HepG2 (cell line): ENCODE results near the gene GPSM1. TPM values are rescaled to one million over a fixed set of nuclear protein-coding genes. Genes with fewer than 3 reads are reported as not detected.
A peak's percentile ranks its signal among the peaks of the same experiment; 100 is the strongest.

Experiments
- ATAC-seq: fragments of 200-7000 bp; cut with Tn5 transposase; 3 replicates; pipeline ENCODE4 v1.9.1; 2020; ENCODE audit warnings: mild to moderate bottlenecking, moderate library complexity
- BruUV-seq: library from RNA; stranded (reverse); fragments of 400-500 nt; replicated peaks from 2 replicates; lab custom pipeline; 2021; lab: Mats Ljungman, UMichigan
- CTCF ChIA-PET: fragments of 300-600 bp; formaldehyde crosslinking; extraction: SDS; loops from one replicate; lab custom pipeline; 2021; ENCODE audit warnings: low total read pairs, inconsistent platforms, low intra/inter-chr PET ratio; lab: Yijun Ruan, JAX
- POLR2A ChIA-PET: fragments of 350-600 bp; sonication (Branson Sonifier 250); formaldehyde crosslinking; loops from one replicate; lab custom pipeline; 2020; ENCODE audit warnings: antibody characterized with exemption, inconsistent platforms; lab: Yijun Ruan, JAX
- DNase-seq: peaks from one replicate; pipeline ENCODE4 v3.0.0-alpha.2; 2015; ENCODE audit warnings: low spot score
- FAIRE-seq: peaks from 3 replicates; lab custom pipeline; 2011; peaks lifted over from hg19 to GRCh38; lab: Jason Lieb, UNC
- H2AFZ ChIP-seq: one replicate; pipeline ENCODE4 v1.6.1; 2011; ENCODE audit warnings: low read length, inconsistent platforms
- H3K27ac ChIP-seq: fragments of 300-600 bp; 3 replicates; pipeline ENCODE4 v1.8.0; 2011; ENCODE audit warnings: mixed run types, mild to moderate bottlenecking, mixed read lengths, low read length, inconsistent platforms; ENCODE audit not compliant: insufficient read depth; ENCODE audit errors: extremely low read length
- H3K27me3 ChIP-seq, 2 experiments: fragments of 200-600 bp in 1 of 2; 2 replicates in 1 of 2; 3 replicates in 1 of 2; pipeline versions ENCODE4 v1.6.0 to v1.8.0; 2011; ENCODE audit warnings: low read length in 2 of 2, mild to moderate bottlenecking in 2 of 2, moderate library complexity in 2 of 2, inconsistent platforms in 1 of 2; ENCODE audit not compliant: insufficient read depth in 2 of 2, control insufficient read depth in 1 of 2
- H3K36me3 ChIP-seq, 2 experiments: fragments of 200-600 bp in 1 of 2; replicated peaks in 1 of 2; 2 replicates in 1 of 2; 3 replicates in 1 of 2; pipeline versions ENCODE4 v1.5.1 to v1.8.0; 2011; ENCODE audit warnings: low read length in 2 of 2, inconsistent platforms in 1 of 2; ENCODE audit not compliant: insufficient read depth in 2 of 2, control insufficient read depth in 1 of 2
- H3K4me1 ChIP-seq: 2 replicates; pipeline ENCODE4 v1.5.1; 2012; ENCODE audit warnings: low read length, inconsistent platforms; ENCODE audit not compliant: insufficient read depth
- H3K4me2 ChIP-seq: 2 replicates; pipeline ENCODE4 v1.6.0; 2011; ENCODE audit warnings: low read depth, low read length, inconsistent platforms
- H3K4me3 ChIP-seq, 3 experiments: fragments of 200-600 bp in 1 of 3; sonication (generic), shearing (Covaris generic) in 1 of 3; replicated peaks in 1 of 3; 2 replicates each; pipeline ENCODE4 v1.5.1; 2011 to 2016; ENCODE audit warnings: low read length in 3 of 3, inconsistent platforms in 2 of 3, low read depth in 2 of 3, mild to moderate bottlenecking in 2 of 3, control low read depth in 1 of 3, mixed read lengths in 1 of 3; ENCODE audit not compliant: insufficient read depth in 1 of 3
- H3K79me2 ChIP-seq: one replicate; pipeline ENCODE4 v1.6.1; 2011; ENCODE audit warnings: low read length, inconsistent platforms; ENCODE audit not compliant: insufficient read depth
- H3K9ac ChIP-seq: 2 replicates; pipeline ENCODE4 v1.6.0; 2011; ENCODE audit warnings: mild to moderate bottlenecking, low read depth, low read length, inconsistent platforms; ENCODE audit not compliant: insufficient read depth
- H3K9me3 ChIP-seq: 2 replicates; pipeline ENCODE4 v1.5.1; 2012; ENCODE audit warnings: mild to moderate bottlenecking, low read length
- H4K20me1 ChIP-seq: 2 replicates; pipeline ENCODE4 v1.6.0; 2011; ENCODE audit warnings: inconsistent platforms, mild to moderate bottlenecking, low read length, moderate library complexity; ENCODE audit not compliant: insufficient read depth
- AGO2 ChIP-seq: fragments of 200-400 bp; formaldehyde crosslinking; optimal IDR thresholded peaks from 2 replicates; pipeline ENCODE3; 2017; ENCODE audit warnings: mild to moderate bottlenecking, low read depth, low read length, moderate library complexity
- ESRRA ChIP-seq: sonication (generic); formaldehyde crosslinking; IDR thresholded peaks from 2 replicates; pipeline ENCODE4 v1.5.1; 2020; ENCODE audit warnings: mild to moderate bottlenecking, low read depth, missing genetic modification reagents
- RBFOX2 ChIP-seq: fragments of 200-400 bp; formaldehyde crosslinking; IDR thresholded peaks from 2 replicates; pipeline ENCODE4 v1.6.1; 2017; ENCODE audit warnings: low read depth, mild to moderate bottlenecking, low read length
- SMAD9 ChIP-seq: sonication (generic); formaldehyde crosslinking; IDR thresholded peaks from 2 replicates; pipeline ENCODE4 v1.5.1; 2020; ENCODE audit warnings: mild to moderate bottlenecking, missing genetic modification reagents
- ZC3H13 ChIP-seq: sonication (generic); formaldehyde crosslinking; IDR thresholded peaks from 2 replicates; pipeline ENCODE4 v1.8.1; 2023; ENCODE audit warnings: mild to moderate bottlenecking, missing genetic modification reagents, moderate library complexity
- ZFP1 ChIP-seq: IDR thresholded peaks from 2 replicates; pipeline ENCODE4 v1.6.1; 2016
- ZNF619 ChIP-seq: sonication (generic); formaldehyde crosslinking; IDR thresholded peaks from 2 replicates; pipeline ENCODE4 v1.4.0; 2020; ENCODE audit warnings: mild to moderate bottlenecking, missing genetic modification reagents
- WGBS: methylation state at CpG from one replicate; pipeline ENCODE4 v1.1.6; 2017; ENCODE audit warnings: low lambda C conversion rate; 5-methylcytosine and 5-hydroxymethylcytosine counted together
- in situ Hi-C: cut with HindIII; loops from 2 replicates; pipeline ENCODE4 v1.10.0; 2017; ENCODE audit warnings: low pct_unique_long_range_greater_than_20kb; ENCODE audit not compliant: extremely low pct_ligation_motif_present
- intact Hi-C: fragments of 100-400 bp; cut with micrococcal nuclease; formaldehyde crosslinking; loops from one replicate; pipeline ENCODE4 v1.10.0; 2022; ENCODE audit not compliant: unreplicated experiment
- polyA plus RNA-seq, 8 experiments: library from polyadenylated mRNA; depleted of rRNA in 3 of 8; stranded (reverse) in 7 of 8; unstranded in 1 of 8; fragments of >200 nt; fragmentation: Illumina TruSeq in 4 of 8; extraction: Trizol in 4 of 8; gene quantifications; 2 replicates each; pipeline versions ENCODE4 v1.2.1 to v1.2.3, GENCODE V29; 2011 to 2016; ENCODE audit warnings: low read depth in 4 of 8, missing spikeins in 1 of 8, mixed read lengths in 1 of 8; ENCODE audit not compliant: insufficient read depth in 1 of 8
- total RNA-seq, 5 experiments: library from RNA; depleted of rRNA; stranded (reverse); fragments of >200 nt; fragmentation: Illumina TruSeq; extraction: Trizol; gene quantifications; 2 replicates each; pipeline ENCODE4 v1.2.3, GENCODE V29; 2016; ENCODE audit warnings: low read depth in 1 of 5
- TF ChIP-seq, protein P1 (sequence below): sonication (generic); formaldehyde crosslinking; IDR thresholded peaks from 2 replicates; pipeline ENCODE4 v1.5.0; 2020; ENCODE audit warnings: mild to moderate bottlenecking, missing genetic modification reagents

Gene GPSM1
- total and polyA plus RNA-seq, 2 of the 13 experiments (the other 11 are each of a cell fraction or from before 2014, with no cell fraction given), result 1.0 to 2.4 TPM

GRCh38 chr9:136367296-136368145 is 40.2 kb downstream of the GPSM1 start:
- Histone ChIP-seq H3K36me3 (peaks cover 0 to 2% of the 10 kb centered on the region in 2 experiments; a peak in 1 of 5 replicates), H3K4me2 (no peak overlapping the region), H3K79me2 (no peaks in the 10 kb centered on the region), H3K9ac (no peak overlapping the region), H4K20me1 (no peaks in the 10 kb centered on the region), H3K9me3 (no peaks in the 10 kb centered on the region), H2AFZ (no peak overlapping the region), H3K27me3 (no peaks in the 10 kb centered on the region), H3K4me1 (peaks cover 31% of the 10 kb centered on the region)
- 94% methylated on average over 21 of the region's 45 CpGs for WGBS
- CTCF ChIA-PET, result no interaction called here
- no TSS peak for BruUV-seq
- POLR2A ChIA-PET, result interaction anchor here (1.1 to 1.7 kb wide), 2 partner anchors 9 to 21 kb away, joined by 3 to 8 read pairs; no protein-coding TSS in a partner anchor
- TF ChIP-seq SMAD9 (CRISPR knock-in tag), result no peak
- TF ChIP-seq RBFOX2, result peak; percentile 49; the same call in 1 of the 2 replicates
- no peak for TF ChIP-seq ZFP1
- peak; percentile 56 for TF ChIP-seq AGO2
- TF ChIP-seq, all 625 proteins: peak for 2
- FAIRE-seq, result no peak
- intact Hi-C loops (no loop called here), in situ Hi-C loops (no loop called here)
- Histone ChIP-seq H3K4me3 (no peak overlapping the region), H3K27ac (no peak overlapping the region)
- no peak for DNase-seq
- ATAC-seq, result no peak

- Histone ChIP-seq H3K36me3 (peaks cover 0 to 2% of the 10 kb centered on the region in 2 experiments; a peak in 1 of 5 replicates), H3K9ac (no peak overlapping the region), H3K4me2 (no peak overlapping the region), H3K4me3 (no peak overlapping the region), H3K27ac (no peak overlapping the region), H3K27me3 (no peaks in the 10 kb centered on the region; a peak in 1 of 5 replicates), H2AFZ (no peak overlapping the region), H3K4me1 (peaks cover 26% of the 10 kb centered on the region), H3K9me3 (no peaks in the 10 kb centered on the region), H3K79me2 (no peaks in the 10 kb centered on the region)
- POLR2A ChIA-PET, result no interaction called here
- ATAC-seq (no peak), DNase-seq (no peak)
- no TSS peak for BruUV-seq
- 100% methylated on average over 6 of the region's 18 CpGs for WGBS
- in situ Hi-C loops, result no loop called here
- CTCF ChIA-PET, result no interaction called here
- intact Hi-C loops, result no loop called here
- TF ChIP-seq ESRRA (CRISPR knock-in tag), result no peak
- TF ChIP-seq ZNF619 (CRISPR knock-in tag), result no peak
- peak; percentile 38 for TF ChIP-seq AGO2
- TF ChIP-seq, protein P1, sequence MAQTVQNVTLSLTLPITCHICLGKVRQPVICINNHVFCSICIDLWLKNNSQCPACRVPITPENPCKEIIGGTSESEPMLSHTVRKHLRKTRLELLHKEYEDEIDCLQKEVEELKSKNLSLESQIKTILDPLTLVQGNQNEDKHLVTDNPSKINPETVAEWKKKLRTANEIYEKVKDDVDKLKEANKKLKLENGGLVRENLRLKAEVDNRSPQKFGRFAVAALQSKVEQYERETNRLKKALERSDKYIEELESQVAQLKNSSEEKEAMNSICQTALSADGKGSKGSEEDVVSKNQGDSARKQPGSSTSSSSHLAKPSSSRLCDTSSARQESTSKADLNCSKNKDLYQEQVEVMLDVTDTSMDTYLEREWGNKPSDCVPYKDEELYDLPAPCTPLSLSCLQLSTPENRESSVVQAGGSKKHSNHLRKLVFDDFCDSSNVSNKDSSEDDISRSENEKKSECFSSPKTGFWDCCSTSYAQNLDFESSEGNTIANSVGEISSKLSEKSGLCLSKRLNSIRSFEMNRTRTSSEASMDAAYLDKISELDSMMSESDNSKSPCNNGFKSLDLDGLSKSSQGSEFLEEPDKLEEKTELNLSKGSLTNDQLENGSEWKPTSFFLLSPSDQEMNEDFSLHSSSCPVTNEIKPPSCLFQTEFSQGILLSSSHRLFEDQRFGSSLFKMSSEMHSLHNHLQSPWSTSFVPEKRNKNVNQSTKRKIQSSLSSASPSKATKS (CRISPR knock-in tag), result no peak
- no peak for TF ChIP-seq ZC3H13 (CRISPR knock-in tag)
- TF ChIP-seq, all 625 proteins: peak for 1
- H4K20me1 ChIP-seq, result no peaks in the 10 kb centered on the region
- FAIRE-seq, result no peak
Observed at GRCh38 chr9:136368190-136368589, 40.9 kb downstream of the GPSM1 start.
